Ovary (tissue), 3 donors: ENCODE measurements around the gene TPSD1.
"Not testable (repeated sequence)": the region's sequence is repeated elsewhere in the genome, so short reads cannot be mapped to it uniquely, and the experiment has no call there.

Experiments
- EP300 ChIP-seq: sonication (generic); formaldehyde crosslinking; IDR thresholded peaks from one replicate; pipeline ENCODE4 v1.6.1; 2017; ENCODE audit warnings: antibody characterized with exemption
- TF ChIP-seq, protein P1 (sequence below), 3 donors: fragments of 450-650 bp in 2 of 3; fragments of 200-600 bp in 1 of 3; IDR thresholded peaks; one replicate each; pipeline versions ENCODE4 v1.5.1 to v1.8.0; 2016 to 2022; ENCODE audit warnings: antibody characterized with exemption in 3 of 3, mild to moderate bottlenecking in 1 of 3
- donor health status: DM: no; HTN: no; CAD: no.

DNA sequence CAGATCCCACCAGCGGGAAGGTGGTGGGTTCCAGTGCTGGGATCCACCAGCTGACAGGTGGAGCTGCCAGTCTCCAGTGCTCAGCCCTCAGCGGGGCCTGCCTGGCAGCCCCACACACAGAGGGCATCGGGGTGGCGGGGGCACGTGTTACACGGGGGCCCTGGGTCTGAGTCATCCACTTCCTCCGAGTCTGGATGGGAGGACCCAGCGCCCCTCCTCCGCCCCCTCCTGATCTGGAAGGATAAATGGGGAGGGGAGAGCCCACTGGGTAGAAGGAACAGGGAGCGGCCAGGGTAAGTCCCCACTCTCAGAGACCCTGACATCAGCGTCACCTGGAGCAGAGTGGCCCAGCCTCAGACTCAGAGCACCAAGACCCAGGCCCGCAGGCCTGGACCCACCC, 15.4 kb upstream of the TPSD1 start, which contains the start of gene TPSAB1:
- TF ChIP-seq, protein P1, sequence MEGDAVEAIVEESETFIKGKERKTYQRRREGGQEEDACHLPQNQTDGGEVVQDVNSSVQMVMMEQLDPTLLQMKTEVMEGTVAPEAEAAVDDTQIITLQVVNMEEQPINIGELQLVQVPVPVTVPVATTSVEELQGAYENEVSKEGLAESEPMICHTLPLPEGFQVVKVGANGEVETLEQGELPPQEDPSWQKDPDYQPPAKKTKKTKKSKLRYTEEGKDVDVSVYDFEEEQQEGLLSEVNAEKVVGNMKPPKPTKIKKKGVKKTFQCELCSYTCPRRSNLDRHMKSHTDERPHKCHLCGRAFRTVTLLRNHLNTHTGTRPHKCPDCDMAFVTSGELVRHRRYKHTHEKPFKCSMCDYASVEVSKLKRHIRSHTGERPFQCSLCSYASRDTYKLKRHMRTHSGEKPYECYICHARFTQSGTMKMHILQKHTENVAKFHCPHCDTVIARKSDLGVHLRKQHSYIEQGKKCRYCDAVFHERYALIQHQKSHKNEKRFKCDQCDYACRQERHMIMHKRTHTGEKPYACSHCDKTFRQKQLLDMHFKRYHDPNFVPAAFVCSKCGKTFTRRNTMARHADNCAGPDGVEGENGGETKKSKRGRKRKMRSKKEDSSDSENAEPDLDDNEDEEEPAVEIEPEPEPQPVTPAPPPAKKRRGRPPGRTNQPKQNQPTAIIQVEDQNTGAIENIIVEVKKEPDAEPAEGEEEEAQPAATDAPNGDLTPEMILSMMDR (IDR thresholded peaks at IDR 0.05) = not testable (repeated sequence)
- not testable (repeated sequence) for TF ChIP-seq EP300
